ENCODE data around the gene CA4.

Gene CA4

GRCh38 chr17:60155427-60155814 lies 5.6 kb downstream of the CA4 start:
- CTCF ChIA-PET: no interaction called here
- H3K27ac ChIP-seq (ENCODE audit: extremely low read depth, low read depth, low read length): no peak overlapping the region
- H3K4me3 ChIP-seq (ENCODE audit: low read depth, low read length): no peak overlapping the region
- no peaks in the 10 kb centered on the region for H3K4me1 ChIP-seq (ENCODE audit: control insufficient read depth, insufficient read depth, low read length)
- no peaks in the 10 kb centered on the region for H3K9me3 ChIP-seq (ENCODE audit: control insufficient read depth, insufficient read depth, low read depth, low read length)
- H3K36me3 ChIP-seq (ENCODE audit: control insufficient read depth in 2 of 2, insufficient read depth in 1 of 2, low read length in 2 of 2): no peaks in the 10 kb centered on the region
- POLR2A ChIA-PET: no interaction called here
- TF ChIP-seq RBAK (tag by site-specific recombination; IDR thresholded peaks at IDR 0.05) (no peak), ZNF132 (tag by site-specific recombination; IDR thresholded peaks at IDR 0.05; ENCODE audit: borderline replicate concordance) (no peak), ZNF26 (tag by site-specific recombination; IDR thresholded peaks at IDR 0.05) (no peak), ZNF521 (tag by site-specific recombination; IDR thresholded peaks at IDR 0.05) (no peak; the same call in 1 of the 2 replicates), ZNF248 (tag by site-specific recombination; IDR thresholded peaks at IDR 0.05) (no peak), ZNF529 (tag by site-specific recombination; IDR thresholded peaks at IDR 0.05; ENCODE audit: insufficient replicate concordance) (no peak), ZNF560 (tag by site-specific recombination; IDR thresholded peaks at IDR 0.05; ENCODE audit: borderline replicate concordance) (no peak), ZNF692 (tag by site-specific recombination; IDR thresholded peaks at IDR 0.05) (no peak), ZBTB21 (tag by site-specific recombination; IDR thresholded peaks at IDR 0.05) (no peak), ZFHX2 (tag by site-specific recombination; conservative IDR thresholded peaks at IDR 0.05) (no peak; the same call in 1 of the 2 replicates), KLF9 (tag by site-specific recombination; IDR thresholded peaks at IDR 0.05; ENCODE audit: low read depth) (no peak), ZNF664 (tag by site-specific recombination; IDR thresholded peaks at IDR 0.05) (no peak), ZNF548 (tag by site-specific recombination; IDR thresholded peaks at IDR 0.05) (no peak), ZNF239 (tag by site-specific recombination; IDR thresholded peaks at IDR 0.05) (no peak), ZNF704 (tag by site-specific recombination; IDR thresholded peaks at IDR 0.05) (no peak), ZXDB (tag by site-specific recombination; IDR thresholded peaks at IDR 0.05) (no peak), ZNF837 (tag by site-specific recombination; IDR thresholded peaks at IDR 0.05) (no peak), KLF16 (tag by site-specific recombination; IDR thresholded peaks at IDR 0.05) (no peak), ZNF335 (tag by site-specific recombination; conservative IDR thresholded peaks at IDR 0.05) (no peak), ZNF670 (tag by site-specific recombination; IDR thresholded peaks at IDR 0.05; ENCODE audit: low read depth) (0 out of 2 replicates have a peak, but pooled peaks have one; percentile 36), ZNF843 (tag by site-specific recombination; IDR thresholded peaks at IDR 0.05) (no peak), ZNF146 (tag by site-specific recombination; IDR thresholded peaks at IDR 0.05) (no peak), ZSCAN23 (tag by site-specific recombination; IDR thresholded peaks at IDR 0.05) (no peak), CTCF (tag by site-specific recombination; IDR thresholded peaks at IDR 0.05) (no peak), ZNF449 (tag by site-specific recombination; IDR thresholded peaks at IDR 0.05) (no peak), ZNF580 (tag by site-specific recombination; IDR thresholded peaks at IDR 0.05) (no peak), ZNF366 (tag by site-specific recombination; conservative IDR thresholded peaks at IDR 0.05) (peak; percentile 35; the same call in 1 of the 2 replicates), ZNF654 (tag by site-specific recombination; IDR thresholded peaks at IDR 0.05; ENCODE audit: low read depth) (no peak), ZFP69B (tag by site-specific recombination; IDR thresholded peaks at IDR 0.05) (no peak), ZNF19 (tag by site-specific recombination; IDR thresholded peaks at IDR 0.05; ENCODE audit: low read depth) (no peak), ZNF398 (tag by site-specific recombination; IDR thresholded peaks at IDR 0.05) (peak; percentile 37; the same call in 1 of the 2 replicates)

All from HEK293 (cell line).